ENCODE measurements around the gene TBKBP1. TPM values are rescaled to one million over a fixed set of nuclear protein-coding genes. Genes with fewer than 3 reads are reported as not detected.

Gene TBKBP1
- total RNA-seq, 1 experiment from 2014 or later: 33.2 TPM

DNA sequence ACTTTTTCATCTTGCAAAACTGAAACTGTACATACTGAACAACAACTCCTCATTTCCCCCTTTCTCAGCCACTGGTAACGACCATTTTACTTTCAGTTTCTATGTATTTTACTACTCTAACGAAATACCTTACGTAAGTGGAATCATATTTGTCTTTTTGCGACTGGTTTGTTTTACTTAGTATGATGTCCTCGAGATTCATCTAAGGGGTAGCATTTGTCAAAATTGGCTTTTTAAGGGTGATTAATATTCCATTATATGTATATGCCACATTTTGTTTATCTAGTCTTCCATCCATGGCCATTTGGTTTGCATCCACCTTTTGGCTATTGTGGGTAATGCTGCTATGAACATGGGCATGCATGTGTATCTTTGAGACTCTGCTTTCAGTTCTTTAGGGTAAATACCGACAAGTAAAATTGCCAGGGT, 33.9 kb upstream of the TBKBP1 start:
- Histone ChIP-seq H3K23ac (ENCODE audit: insufficient read length, low read depth, low read length) (no peak overlapping the region), H3K4me2 (ENCODE audit: insufficient read depth, insufficient read length, low read length) (no peak overlapping the region), H2BK20ac (ENCODE audit: low read depth, low read length, poor library complexity, severe bottlenecking) (no peak overlapping the region), H3K9ac (ENCODE audit: extremely low read depth, insufficient read length, low read length) (no peak overlapping the region), H3K79me2 (ENCODE audit: insufficient read depth, low read length) (peaks cover 8% of the 10 kb centered on the region; the same call in 1 of the 2 replicates), H3K23me2 (ENCODE audit: insufficient read length, low read depth, low read length, poor library complexity, severe bottlenecking) (peaks cover 3% of the 10 kb centered on the region), H3K27me3 (ENCODE audit: insufficient read depth, low read length) (no peaks in the 10 kb centered on the region), H2BK120ac (ENCODE audit: low read depth, low read length, poor library complexity, severe bottlenecking) (no peak overlapping the region), H4K20me1 (ENCODE audit: control insufficient read depth, insufficient read depth, insufficient read length) (no peaks in the 10 kb centered on the region), H3K14ac (ENCODE audit: insufficient read depth, low read length) (no peak overlapping the region), H3K56ac (ENCODE audit: insufficient read length, low read depth, low read length) (no peak overlapping the region), H3K4ac (ENCODE audit: low read depth, low read length) (no peak overlapping the region), H3K18ac (ENCODE audit: insufficient read length, low read depth, low read length) (no peak overlapping the region), H2BK15ac (ENCODE audit: low read depth, low read length) (no peak overlapping the region), H3K4me1 (ENCODE audit: insufficient read depth, low read length) (peaks cover 1% of the 10 kb centered on the region), H2BK12ac (ENCODE audit: insufficient read length, low read depth, low read length) (no peak overlapping the region), H4K5ac (ENCODE audit: insufficient read length, low read depth, low read length) (no peak overlapping the region), H3K9me3 (ENCODE audit: control insufficient read depth, low read depth, low read length) (no peaks in the 10 kb centered on the region), H2AFZ (ENCODE audit: low read length) (no peak overlapping the region), H4K91ac (ENCODE audit: insufficient read length, low read depth, low read length) (no peak overlapping the region), H3K27ac (ENCODE audit: insufficient read length, low read depth, low read length) (no peak overlapping the region), H3K79me1 (ENCODE audit: insufficient read depth, low read depth, low read length, poor library complexity, severe bottlenecking) (peaks cover 9% of the 10 kb centered on the region), H2AK5ac (ENCODE audit: insufficient read length, low read length) (no peak overlapping the region), H2BK5ac (ENCODE audit: insufficient read length, low read length) (no peak overlapping the region), H3T11ph (ENCODE audit: low read length) (no peak overlapping the region), H4K8ac (replicated peaks; ENCODE audit: insufficient read length, low read depth, low read length) (no peak overlapping the region)
- TF ChIP-seq CTCF (conservative IDR thresholded peaks at IDR 0.05): no peak
- H3K9me3 Mint-ChIP-seq: no peaks in the 10 kb centered on the region
- 0 out of 7 replicates have a peak overlapping the region, but pooled peaks of 1 of the 3 experiments have one; percentile 23 for H3K27ac Mint-ChIP-seq
- no peaks in the 10 kb centered on the region for H3K27me3 Mint-ChIP-seq (ENCODE audit: low read depth)
- H3K4me1 Mint-ChIP-seq: peaks cover 11 to 23% of the 10 kb centered on the region in 2 experiments
- H3K36me3 Mint-ChIP-seq (ENCODE audit: insufficient read depth in 1 of 3, low read depth in 3 of 3): peaks cover 60 to 95% (median 84%) of the 10 kb centered on the region in 3 experiments
- DNase-seq: no peak
- no CpG with 5 or more reads among the region's 6 CpGs for WGBS (ENCODE audit: extremely low coverage, insufficient read length, low lambda C conversion rate)
- no peak overlapping the region for H3K4me3 Mint-ChIP-seq

Data from H9 (cell line).